Transverse colon (tissue), 4 donors: Measurements from ENCODE around the gene ZDHHC22. TPM values are rescaled to one million over a fixed set of nuclear protein-coding genes. Genes with fewer than 3 reads are reported as not detected.

Experiments
- DNase-seq: peaks from one replicate; pipeline ENCODE4 v3.0.0-alpha.2; 2019
- H3K27ac ChIP-seq, 4 donors: fragments of 200-600 bp; sonication (generic); 2 replicates each; pipeline ENCODE4 v1.5.1; 2016 to 2018; ENCODE audit warnings: inconsistent platforms in 4 of 4
- H3K27me3 ChIP-seq: fragments of 200-600 bp; sonication (generic); 2 replicates; pipeline ENCODE4 v1.5.1; 2017; ENCODE audit warnings: inconsistent platforms
- H3K36me3 ChIP-seq, 4 donors: fragments of 200-600 bp; sonication (generic); 2 replicates each; pipeline ENCODE4 v1.5.1; 2017 to 2019; ENCODE audit warnings: inconsistent platforms in 4 of 4
- H3K4me1 ChIP-seq, 4 donors: fragments of 200-600 bp; sonication (generic); 2 replicates each; pipeline ENCODE4 v1.5.1; 2017 to 2020; ENCODE audit warnings: inconsistent platforms in 4 of 4
- H3K4me3 ChIP-seq, 4 donors: fragments of 200-600 bp; sonication (generic); 1 replicate in 1 of 4; 2 replicates in 3 of 4; pipeline versions ENCODE4 v1.5.1 to v1.6.1; 2017 to 2019; ENCODE audit warnings: inconsistent platforms in 4 of 4
- H3K9me3 ChIP-seq, 2 donors: fragments of 200-600 bp; sonication (generic); 2 replicates each; pipeline ENCODE4 v1.5.1; 2017 to 2019; ENCODE audit warnings: inconsistent platforms in 2 of 2
- EP300 ChIP-seq: sonication (generic); formaldehyde crosslinking; IDR thresholded peaks from one replicate; pipeline ENCODE4 v1.6.1; 2017; ENCODE audit warnings: antibody characterized with exemption, low read depth
- POLR2A ChIP-seq: fragments of 450-650 bp; IDR thresholded peaks from one replicate; pipeline ENCODE4 v1.6.1; 2016; ENCODE audit warnings: antibody characterized with exemption, mild to moderate bottlenecking, moderate library complexity
- POLR2AphosphoS5 ChIP-seq, 3 donors: sonication (generic); formaldehyde crosslinking; IDR thresholded peaks; one replicate each; pipeline ENCODE4 v1.6.1; 2016; ENCODE audit warnings: antibody characterized with exemption in 3 of 3
- WGBS, 2 donors: methylation state at CpG; one replicate each; pipeline ENCODE4 v1.1.5; 2018; ENCODE audit warnings: low coverage in 1 of 2; 5-methylcytosine and 5-hydroxymethylcytosine counted together
- in situ Hi-C, 4 donors: fragments of 200-750 bp; cut with MboI; loops; one replicate each; pipeline versions ENCODE4 v1.15.0 to v1.15.1; 2017; ENCODE audit warnings: low sequenced_read_pairs in 3 of 4, low pct_ligation_motif_present in 1 of 4, low pct_unique_long_range_greater_than_20kb in 1 of 4
- intact Hi-C: fragments of 100-400 bp; cut with DNase I; formaldehyde crosslinking; loops from one replicate; pipeline ENCODE4 v1.15.1; 2023; ENCODE audit warnings: low total_unique reads
- total RNA-seq, 4 donors: library from RNA; depleted of rRNA; stranded (reverse); fragments of >200 nt; gene quantifications; one replicate each; pipeline ENCODE4 v1.1.0, GENCODE V29; 2016
- TF ChIP-seq, protein P1 (sequence below), 5 experiments: fragments of 200-600 bp in 3 of 5; fragments of 450-650 bp in 2 of 5; sonication (generic) in 3 of 5; IDR thresholded peaks; 1 replicate in 2 of 5; 2 replicates in 3 of 5; pipeline ENCODE4 v1.5.1; 2016 to 2017; ENCODE audit warnings: antibody characterized with exemption in 5 of 5, inconsistent platforms in 3 of 5, mild to moderate bottlenecking in 2 of 5, moderate library complexity in 1 of 5

Gene ZDHHC22
- total RNA-seq, 4 donors from 2014 or later = 0.14 TPM; not detected in 3

DNA sequence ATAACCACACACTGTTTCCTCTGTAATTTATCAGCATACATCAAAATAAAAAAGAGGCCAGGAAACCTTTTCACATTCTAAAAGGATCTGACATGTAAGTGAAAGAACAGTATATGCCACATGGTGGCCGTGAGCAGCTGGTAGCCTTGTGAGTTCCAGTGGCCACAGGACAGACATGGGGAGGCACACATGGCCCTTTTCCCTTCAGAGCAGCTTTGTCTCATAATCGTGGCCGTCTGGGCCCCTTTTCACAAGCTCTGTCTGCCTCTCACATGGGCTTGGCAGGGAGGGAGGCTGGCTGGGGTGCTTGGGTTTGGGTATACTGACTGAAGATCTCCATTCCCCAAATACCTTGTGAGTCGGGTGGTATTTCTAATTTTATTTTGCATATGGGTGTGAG is 1.5 kb upstream of the ZDHHC22 start:
- no peaks in the 10 kb centered on the region for H3K9me3 ChIP-seq
- no peaks in the 10 kb centered on the region for H3K36me3 ChIP-seq
- TF ChIP-seq, protein P1, sequence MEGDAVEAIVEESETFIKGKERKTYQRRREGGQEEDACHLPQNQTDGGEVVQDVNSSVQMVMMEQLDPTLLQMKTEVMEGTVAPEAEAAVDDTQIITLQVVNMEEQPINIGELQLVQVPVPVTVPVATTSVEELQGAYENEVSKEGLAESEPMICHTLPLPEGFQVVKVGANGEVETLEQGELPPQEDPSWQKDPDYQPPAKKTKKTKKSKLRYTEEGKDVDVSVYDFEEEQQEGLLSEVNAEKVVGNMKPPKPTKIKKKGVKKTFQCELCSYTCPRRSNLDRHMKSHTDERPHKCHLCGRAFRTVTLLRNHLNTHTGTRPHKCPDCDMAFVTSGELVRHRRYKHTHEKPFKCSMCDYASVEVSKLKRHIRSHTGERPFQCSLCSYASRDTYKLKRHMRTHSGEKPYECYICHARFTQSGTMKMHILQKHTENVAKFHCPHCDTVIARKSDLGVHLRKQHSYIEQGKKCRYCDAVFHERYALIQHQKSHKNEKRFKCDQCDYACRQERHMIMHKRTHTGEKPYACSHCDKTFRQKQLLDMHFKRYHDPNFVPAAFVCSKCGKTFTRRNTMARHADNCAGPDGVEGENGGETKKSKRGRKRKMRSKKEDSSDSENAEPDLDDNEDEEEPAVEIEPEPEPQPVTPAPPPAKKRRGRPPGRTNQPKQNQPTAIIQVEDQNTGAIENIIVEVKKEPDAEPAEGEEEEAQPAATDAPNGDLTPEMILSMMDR (IDR thresholded peaks at IDR 0.05) = no peak
- TF ChIP-seq POLR2AphosphoS5 (IDR thresholded peaks at IDR 0.05) = no peak
- TF ChIP-seq POLR2A = no peak
- TF ChIP-seq EP300 = no peak
- WGBS, 2 donors = 8 to 17% methylated on average over 2 to 4 of the region's 4 CpGs
- H3K27ac ChIP-seq = no peak overlapping the region
- H3K4me3 ChIP-seq = no peak overlapping the region
- intact Hi-C loops = no loop called here
- H3K4me1 ChIP-seq = peaks cover 0 to 26% (median 20%) of the 10 kb centered on the region in 4 donors
- DNase-seq = no peak
- peaks cover 94% of the 10 kb centered on the region for H3K27me3 ChIP-seq
- in situ Hi-C loops = loop anchor here in 2 of 4 donors (10.0 to 25.0 kb wide), 2 partner anchors 169 to 172 kb away; partner anchors contain the start of genes GSTZ1 (in 1 of the 2) and POMT2 (in 1 of the 2)

DNA sequence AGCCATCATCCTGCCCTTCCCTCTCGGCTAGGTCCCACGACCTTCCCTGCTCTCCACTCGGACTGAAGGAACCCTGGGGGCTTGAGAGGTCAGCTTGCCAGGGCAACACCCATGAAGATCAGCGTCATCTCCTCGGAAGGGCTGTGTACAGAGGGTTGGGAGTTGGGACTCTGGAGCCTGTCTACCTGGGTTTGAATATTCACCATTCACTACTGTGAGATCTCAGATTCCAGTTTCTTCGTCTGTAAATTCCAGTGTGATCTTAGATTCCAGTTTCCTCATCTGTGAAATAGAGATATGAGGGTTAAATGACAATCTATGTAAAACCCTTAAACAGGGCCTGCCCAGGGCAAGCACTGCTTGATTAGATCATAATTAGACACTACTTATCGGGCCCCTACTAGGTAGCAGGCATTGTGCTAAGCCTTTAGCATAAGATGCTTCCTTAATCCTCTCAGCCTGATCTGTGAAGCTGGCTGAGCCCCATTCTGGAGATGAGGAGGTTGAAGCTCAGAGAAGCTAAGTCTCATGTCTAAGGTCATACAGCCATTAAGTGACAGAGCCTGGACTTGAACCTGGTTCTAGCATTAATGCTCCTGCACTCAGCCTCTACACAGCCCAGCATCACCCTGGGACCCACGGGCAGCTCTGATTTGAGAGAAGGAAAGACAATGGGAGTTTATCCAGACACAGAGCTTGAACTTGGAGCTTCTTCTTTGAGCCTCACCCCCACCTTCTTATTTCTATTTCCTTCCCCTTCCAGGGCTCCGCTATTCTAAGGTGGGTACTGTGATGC is 612 bp upstream of the ZDHHC22 start:
- WGBS, 2 donors = 0 to 14% methylated on average over 1 to 9 of the region's 9 CpGs
- no peaks in the 10 kb centered on the region for H3K9me3 ChIP-seq
- H3K36me3 ChIP-seq = no peaks in the 10 kb centered on the region
- DNase-seq = no peak
- intact Hi-C loops (no loop called here), in situ Hi-C loops (loop anchor here in 2 of 4 donors (10.0 to 25.0 kb wide), 2 partner anchors 170 to 173 kb away; partner anchors contain the start of genes GSTZ1 (in 1 of the 2) and POMT2 (in 1 of the 2))
- H3K27me3 ChIP-seq = peaks cover 99% of the 10 kb centered on the region
- peaks cover 0 to 26% (median 20%) of the 10 kb centered on the region in 4 donors for H3K4me1 ChIP-seq
- peak overlapping the region in 1 of 4 donors; percentile 40 for H3K4me3 ChIP-seq
- TF ChIP-seq POLR2AphosphoS5 (IDR thresholded peaks at IDR 0.05) (no peak), POLR2A (no peak), EP300 (no peak)
- TF ChIP-seq, protein P1 (IDR thresholded peaks at IDR 0.05) = no peak
- no peak overlapping the region for H3K27ac ChIP-seq

DNA sequence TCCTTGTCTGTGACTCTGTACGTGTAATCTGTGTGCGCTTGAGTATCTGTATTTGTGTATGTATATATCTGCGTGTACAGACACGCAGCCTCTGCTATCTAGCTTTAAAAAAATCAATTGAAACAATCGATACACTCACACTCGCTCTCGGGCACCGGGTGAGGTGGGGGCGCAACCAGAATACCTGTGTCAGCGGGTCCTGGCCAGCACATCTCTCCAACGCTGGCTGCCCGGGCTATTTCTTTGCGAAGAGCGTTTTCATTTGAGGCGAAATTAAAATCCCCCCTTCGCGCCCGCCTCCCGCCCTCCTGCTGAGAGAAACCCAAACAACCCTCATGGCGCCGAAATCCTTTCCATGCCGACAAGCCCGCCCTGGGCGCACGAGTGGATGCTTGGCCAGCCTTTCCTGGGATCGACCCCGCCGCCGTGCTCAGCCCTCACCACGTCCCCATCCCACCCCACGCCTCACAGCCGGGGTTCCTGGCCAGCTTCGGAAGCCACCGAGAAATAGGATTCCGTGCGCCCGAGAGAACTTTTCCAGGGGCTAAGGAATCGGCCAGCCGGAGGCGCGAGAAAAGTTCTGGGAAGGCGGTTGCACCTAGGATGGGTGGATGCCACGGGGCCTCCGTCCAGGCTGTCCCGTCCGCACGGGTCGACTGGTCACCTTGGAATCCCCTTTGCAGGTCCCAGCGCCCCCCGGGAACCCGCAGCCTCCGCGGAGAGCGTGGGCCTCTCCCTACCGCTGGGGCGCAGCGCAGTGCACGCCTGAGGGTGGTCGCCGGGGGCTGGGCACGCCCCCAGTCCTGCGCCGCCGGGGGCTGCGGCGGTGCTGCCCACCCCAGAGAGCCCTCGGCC is 1.0 kb downstream of the ZDHHC22 start:
- TF ChIP-seq POLR2A (no peak), POLR2AphosphoS5 (IDR thresholded peaks at IDR 0.05) (no peak), EP300 (no peak)
- TF ChIP-seq, protein P1 (IDR thresholded peaks at IDR 0.05) = no peak
- in situ Hi-C loops = loop anchor here in 2 of 4 donors (10.0 to 25.0 kb wide), 2 partner anchors 172 to 174 kb away; partner anchors contain the start of genes GSTZ1 (in 1 of the 2) and POMT2 (in 1 of the 2)
- 0 to 4% methylated on average over 1 to 44 of the region's 67 CpGs for WGBS, 2 donors
- no peak for DNase-seq
- Histone ChIP-seq H3K4me3 (peak overlapping the region in 2 of 4 donors; percentile 22 to 40), H3K27ac (no peak overlapping the region), H3K4me1 (peaks cover 0 to 26% (median 20%) of the 10 kb centered on the region in 4 donors), H3K9me3 (no peaks in the 10 kb centered on the region), H3K27me3 (peaks cover 98% of the 10 kb centered on the region), H3K36me3 (no peaks in the 10 kb centered on the region)
- intact Hi-C loops = no loop called here
